ENCODE results near the gene SBF2.

Gene SBF2

GRCh38 chr11:9731256-9731655 lies 562.8 kb downstream of the SBF2 start:
- H3K36me3 Mint-ChIP-seq (ENCODE audit: low read depth): peaks cover 81% of the 10 kb centered on the region
- intact Hi-C loops (cut with micrococcal nuclease): no loop called here

More at GRCh38 chr11:9731256-9731655, 562.8 kb downstream of the SBF2 start:
- Mint-ChIP-seq H3K27me3 (no peaks in the 10 kb centered on the region), H3K27ac (no peak overlapping the region), H3K4me1 (ENCODE audit: low read depth) (peaks cover 8% of the 10 kb centered on the region), H3K4me3 (no peak overlapping the region), H3K9me3 (peaks cover 13% of the 10 kb centered on the region)
